ENCODE data around the gene TOM1.
"Not testable (repeated sequence)": the region's sequence is repeated elsewhere in the genome, so short reads cannot be mapped to it uniquely, and the experiment has no call there.

Gene TOM1

DNA sequence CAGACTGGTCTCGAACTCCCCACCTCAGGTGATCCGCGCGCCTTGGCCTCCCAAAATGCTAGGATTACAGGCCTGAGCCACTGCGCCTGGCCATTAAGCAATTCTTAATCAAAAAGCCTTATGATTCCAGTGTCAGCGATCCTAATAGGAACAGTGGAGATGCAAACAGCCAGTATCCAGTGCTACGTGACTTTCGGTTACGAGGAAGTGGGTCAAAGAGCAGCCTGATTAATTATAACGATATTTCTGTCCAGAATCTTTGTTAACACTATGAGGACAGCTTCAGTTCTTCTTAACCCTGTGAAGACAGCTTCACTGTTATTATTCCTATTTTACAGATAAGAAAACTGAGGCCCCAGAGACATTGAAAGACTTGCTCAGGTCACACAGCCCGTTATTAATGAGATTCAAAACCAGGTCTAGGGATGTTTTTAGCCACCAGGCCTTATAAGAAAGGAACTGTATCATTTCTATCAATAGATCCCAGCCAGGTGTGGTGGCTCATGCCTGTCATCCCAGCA, 63.9 kb downstream of the TOM1 start:
- no peak for DNase-seq (ENCODE audit: low read depth, low spot score)
- H3K27ac ChIP-seq: no peak overlapping the region

DNA sequence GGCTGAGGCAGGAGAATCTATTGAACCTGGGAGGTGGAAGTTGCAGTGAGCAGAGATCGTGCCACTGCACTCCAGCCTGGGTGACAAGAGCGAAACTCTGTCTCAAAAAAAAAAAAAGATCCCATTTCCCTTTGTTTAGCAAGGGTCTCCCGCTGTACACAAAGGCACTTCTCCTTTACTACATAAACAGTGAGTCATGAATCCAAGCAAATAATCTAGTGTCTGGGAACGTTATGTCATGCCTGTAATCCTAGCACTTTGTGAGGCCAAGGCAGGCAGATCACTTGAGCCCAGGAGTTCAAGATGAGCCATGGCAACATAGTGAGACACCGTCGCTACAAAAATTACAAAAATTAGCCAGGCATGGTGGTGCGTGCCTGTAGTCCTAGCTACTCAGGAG, 64.5 kb downstream of the TOM1 start:
- not testable (repeated sequence) for DNase-seq (ENCODE audit: low read depth, low spot score)

DNA sequence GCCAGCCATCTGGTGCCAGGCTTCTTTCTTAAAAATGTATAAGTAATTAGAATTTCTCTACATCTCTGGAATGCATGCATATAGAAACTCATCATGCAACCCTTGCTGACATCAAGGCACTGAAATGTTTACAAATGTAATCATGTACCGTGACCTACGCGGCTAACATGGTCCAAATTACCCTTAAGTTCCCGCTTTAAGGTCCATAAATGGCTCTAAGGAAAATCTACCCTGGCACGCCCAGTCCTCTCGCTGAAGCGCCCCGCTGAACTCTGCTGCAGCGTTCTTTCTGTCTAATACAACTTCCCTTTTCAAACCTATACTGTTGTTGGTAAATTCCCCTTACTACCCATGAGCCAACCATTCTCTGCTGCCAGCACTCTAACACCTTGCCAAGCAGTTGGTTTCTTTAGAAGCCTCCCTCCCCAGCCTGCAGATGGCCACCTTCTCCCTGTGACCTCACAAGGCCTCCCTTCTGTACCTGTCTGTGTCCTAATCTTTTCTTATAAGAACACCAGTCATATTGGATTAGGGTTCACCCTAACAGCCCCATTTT, 67.7 kb downstream of the TOM1 start:
- DNase-seq (ENCODE audit: low read depth, low spot score): no peak
- no peak overlapping the region for H3K27ac ChIP-seq

More for the DNA sequence above, 64.5 kb downstream of the TOM1 start:
- H3K27ac ChIP-seq: not testable (repeated sequence)

DNA sequence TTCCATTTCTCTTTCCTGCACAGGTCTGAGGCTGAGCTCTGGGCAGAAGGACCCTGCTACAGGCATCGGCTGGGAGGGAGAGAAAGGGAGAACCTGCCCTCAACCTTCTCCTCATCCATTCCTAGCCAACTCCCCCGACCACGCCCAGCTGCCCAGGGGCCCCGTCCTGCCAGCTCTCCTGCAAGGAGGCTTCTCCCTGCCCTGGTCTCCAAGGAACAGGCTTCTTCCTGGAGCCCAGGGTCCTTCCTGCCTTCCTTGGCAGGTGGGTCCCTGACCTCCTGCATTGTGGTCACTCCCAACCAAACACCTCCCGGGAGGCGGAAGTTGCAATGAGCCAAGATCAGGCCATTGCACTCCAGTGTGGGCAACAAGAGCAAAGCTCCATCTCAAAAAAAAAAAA, 68.7 kb downstream of the TOM1 start:
- no peak for DNase-seq (ENCODE audit: low read depth, low spot score)
- no peak overlapping the region for H3K27ac ChIP-seq

DNA sequence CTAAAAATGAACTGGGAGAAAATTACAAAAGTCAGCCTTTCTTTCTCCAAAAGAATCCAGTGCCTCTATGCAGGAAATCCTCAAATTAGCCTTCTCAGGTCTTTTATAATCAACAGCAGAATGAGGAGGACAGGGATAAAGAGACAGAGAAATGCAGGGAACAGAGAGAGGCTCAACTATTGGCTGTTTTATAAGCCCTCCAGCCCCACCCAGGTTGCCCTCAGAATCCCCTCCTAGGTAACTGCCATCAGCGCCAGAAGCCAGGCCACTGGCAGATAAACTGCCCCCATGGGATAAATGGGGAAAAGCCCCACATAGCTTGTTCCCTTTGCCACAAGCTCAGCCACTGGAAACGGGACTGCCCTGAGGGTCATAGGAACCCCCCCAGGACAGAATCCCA, 70.3 kb downstream of the TOM1 start:
- H3K27ac ChIP-seq: no peak overlapping the region
- DNase-seq (ENCODE audit: low read depth, low spot score): no peak

DNA sequence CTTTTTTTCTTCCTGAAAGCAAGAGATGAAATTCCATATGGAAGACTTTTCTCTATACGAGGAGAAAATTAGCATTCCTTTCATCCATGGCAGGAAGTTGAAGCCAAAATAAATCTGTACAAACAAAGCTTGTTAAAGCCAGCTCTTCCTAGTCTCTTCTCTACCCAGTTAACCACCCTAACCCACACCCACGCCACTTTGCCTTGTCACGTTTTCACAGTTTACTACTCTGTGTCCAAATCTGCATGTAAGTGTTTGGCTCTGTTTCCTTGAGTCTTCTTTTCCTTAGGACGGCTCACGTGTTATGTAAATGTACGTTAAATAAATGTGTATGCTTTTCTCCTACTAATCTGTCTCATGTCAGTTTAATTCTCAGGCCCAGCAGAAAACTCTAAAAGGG, 74.1 kb downstream of the TOM1 start:
- DNase-seq (ENCODE audit: low read depth, low spot score): no peak
- H3K27ac ChIP-seq: no peak overlapping the region

DNA sequence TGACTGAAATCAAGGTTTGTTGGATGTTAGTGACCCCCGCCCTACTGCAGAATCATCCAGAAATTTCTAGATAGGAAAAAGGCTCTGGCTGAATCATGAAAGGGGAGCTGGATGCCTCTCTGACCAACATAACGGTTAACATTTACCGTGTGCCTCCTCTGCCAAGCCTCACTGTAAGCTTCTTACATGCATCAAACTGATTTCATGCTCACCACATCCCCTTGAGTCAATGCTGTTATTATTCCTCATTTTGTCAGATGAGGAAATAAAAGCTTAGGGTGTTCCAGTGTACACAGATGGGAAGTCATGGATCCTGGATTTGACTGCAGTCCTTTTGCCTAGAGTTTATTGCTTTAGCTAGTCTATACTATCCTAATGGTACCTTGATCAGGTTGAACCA, 75.3 kb downstream of the TOM1 start:
- no peak for DNase-seq (ENCODE audit: low read depth, low spot score)
- no peak overlapping the region for H3K27ac ChIP-seq

DNA sequence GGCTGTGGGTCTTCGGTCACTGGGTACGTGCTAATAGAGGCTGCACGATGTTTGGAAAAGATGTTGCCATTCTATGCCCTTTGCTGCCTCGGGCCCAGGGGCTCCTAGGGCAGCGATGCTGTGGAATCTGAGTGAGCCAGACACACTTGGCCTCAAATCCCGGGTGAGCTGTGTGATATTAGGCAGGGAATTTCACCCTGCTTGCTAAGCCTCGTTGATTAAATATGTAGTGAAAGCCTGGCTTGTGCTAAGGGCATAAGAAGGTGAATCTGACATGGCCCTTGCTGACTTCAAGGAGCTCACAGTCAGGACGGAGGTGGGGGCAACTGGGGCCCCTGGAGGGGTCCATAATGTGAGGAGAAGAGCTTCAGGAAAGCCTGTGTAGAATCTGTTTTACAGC, 75.8 kb downstream of the TOM1 start:
- H3K27ac ChIP-seq: no peak overlapping the region
- no peak for DNase-seq (ENCODE audit: low read depth, low spot score)

DNA sequence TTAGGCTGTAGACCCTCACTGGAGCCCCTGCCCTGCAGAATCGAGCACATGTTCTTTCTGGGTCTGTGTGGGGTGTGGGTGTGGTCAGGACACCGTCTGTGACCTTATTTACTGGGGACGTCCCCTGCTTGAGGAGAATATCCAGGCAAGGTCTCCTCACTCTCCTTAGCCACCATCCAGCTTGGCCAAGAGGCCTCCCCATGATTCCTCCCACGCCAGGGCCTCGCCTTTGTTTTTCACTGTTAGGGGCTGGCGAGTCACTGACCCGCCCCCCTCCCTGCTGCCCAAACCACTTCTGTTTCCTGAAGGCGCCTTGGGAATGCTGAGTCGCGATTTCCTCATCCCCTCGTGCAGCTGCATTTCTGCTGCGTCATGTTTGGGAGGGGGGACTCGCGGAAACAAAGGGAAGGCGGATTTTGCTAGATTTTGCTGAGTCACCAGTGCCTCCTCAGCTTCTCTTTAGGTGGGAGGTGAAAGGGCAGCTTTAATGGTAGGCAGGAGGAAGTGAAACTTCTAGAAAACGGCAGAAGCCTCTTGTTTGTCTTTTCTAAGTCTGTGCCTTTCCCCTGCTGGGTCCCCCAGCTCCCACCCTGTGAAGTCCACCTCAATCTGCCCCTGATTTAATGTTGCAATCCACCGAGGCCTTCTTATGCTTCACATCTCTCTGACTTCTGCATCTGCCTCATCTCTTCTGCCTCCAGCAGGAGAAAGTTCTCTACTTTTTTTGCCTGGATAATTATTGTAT, 77.2 kb downstream of the TOM1 start:
- DNase-seq (ENCODE audit: low read depth, low spot score): peak; percentile 81
- peak overlapping the region; percentile 39 for H3K27ac ChIP-seq

DNA sequence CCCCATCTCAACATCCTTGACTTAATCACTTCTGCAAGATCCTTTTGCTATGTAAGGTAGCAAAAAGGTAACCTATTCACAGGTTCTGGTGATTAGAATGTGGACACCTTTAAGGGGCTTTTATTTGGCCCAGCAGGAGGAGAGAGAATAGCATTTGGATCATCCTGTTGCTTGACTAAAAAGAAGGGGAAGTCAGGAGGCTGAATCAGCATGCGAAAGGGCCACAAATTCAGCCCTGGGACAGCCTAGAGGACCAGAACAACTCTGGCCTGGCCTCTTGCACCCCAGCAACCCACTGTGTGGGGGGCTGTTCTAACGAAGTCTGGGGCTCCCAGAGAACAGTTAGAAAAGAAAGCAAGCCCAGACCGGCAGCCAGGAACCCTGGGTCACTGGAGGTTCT, 78.0 kb downstream of the TOM1 start:
- DNase-seq (ENCODE audit: low read depth, low spot score): no peak
- H3K27ac ChIP-seq: peak overlapping the region; percentile 39

DNA sequence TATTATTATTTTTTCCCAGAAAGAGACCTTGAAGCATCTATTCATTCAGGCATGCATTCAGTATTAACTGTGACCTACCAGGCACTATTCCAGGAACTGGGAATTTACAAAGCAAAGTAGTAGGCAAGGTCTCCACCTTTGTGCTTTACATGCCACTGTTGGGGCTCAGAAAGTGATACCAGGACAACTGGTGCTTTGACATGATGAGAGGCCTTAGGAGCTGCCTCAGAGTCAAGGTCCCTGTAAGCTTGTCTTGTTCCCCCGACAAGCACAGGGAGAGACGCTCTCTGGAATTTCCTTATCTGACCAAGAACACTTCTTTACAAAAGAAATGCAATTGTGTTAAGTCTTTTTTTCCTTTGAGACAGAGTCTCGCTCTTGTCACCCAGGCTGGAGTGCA, 78.9 kb downstream of the TOM1 start:
- DNase-seq (ENCODE audit: low read depth, low spot score): no peak
- H3K27ac ChIP-seq: no peak overlapping the region

DNA sequence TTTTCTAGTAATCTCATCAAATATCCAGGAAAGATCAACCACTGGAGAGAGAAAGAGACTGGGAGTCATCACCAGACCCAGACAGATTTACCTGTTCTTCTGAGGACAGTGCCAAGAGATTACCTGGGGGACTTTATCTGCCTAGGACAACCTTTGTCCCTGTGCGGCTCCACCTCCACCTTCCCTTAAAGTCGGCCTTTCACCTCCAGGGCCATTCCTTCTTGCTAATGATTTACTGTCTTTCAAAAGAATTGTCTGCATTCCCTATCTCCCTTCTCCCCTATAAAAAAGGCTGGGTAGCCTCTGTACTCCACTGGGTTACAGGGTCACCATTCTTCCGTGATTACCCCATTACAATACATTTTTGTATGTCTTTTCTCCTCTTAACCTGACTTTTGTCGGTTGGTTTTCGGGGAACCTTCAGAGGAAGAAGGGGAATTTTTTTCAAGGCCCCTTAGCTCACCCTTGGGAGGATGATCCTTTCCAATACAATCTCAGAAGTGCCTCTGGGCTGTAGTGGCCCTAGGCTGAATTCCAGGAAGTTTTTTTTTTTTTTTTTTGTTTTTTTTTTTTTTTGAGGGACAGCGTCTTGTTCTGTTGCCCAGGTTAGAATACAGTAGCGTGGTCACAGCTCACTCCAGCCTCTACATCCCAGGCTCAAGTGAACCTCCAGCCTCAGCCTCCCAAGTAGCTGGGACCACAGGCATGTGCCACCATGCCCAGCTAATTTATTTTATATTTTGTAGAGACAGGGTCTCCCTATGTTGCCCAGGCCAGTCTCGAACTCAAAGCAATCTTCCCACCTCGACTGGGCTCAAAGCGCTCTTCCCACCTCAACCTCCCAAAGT, 79.7 kb downstream of the TOM1 start:
- no peak for DNase-seq (ENCODE audit: low read depth, low spot score)
- peak overlapping the region; percentile 62 for H3K27ac ChIP-seq

DNA sequence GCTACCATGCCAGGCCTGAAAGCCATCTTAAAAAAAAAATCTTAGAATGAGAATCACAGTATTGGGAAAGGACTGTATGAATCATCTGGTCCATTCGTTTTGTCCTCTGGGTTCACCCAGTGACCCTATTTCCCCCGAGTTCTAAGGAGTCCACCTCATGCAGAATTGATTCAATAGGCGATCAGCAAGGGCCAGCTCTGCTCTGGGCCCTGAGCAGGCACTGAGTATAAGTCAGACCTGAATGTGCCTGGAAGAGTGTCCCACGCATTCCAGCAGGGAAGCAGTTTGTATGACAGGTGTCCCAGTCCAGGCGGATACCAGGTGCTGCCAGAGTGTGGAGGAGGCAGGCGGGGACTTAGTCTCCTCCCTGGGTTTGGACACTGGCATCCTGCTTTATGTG, 80.3 kb downstream of the TOM1 start:
- no peak for DNase-seq (ENCODE audit: low read depth, low spot score)
- H3K27ac ChIP-seq: peak overlapping the region; percentile 62

DNA sequence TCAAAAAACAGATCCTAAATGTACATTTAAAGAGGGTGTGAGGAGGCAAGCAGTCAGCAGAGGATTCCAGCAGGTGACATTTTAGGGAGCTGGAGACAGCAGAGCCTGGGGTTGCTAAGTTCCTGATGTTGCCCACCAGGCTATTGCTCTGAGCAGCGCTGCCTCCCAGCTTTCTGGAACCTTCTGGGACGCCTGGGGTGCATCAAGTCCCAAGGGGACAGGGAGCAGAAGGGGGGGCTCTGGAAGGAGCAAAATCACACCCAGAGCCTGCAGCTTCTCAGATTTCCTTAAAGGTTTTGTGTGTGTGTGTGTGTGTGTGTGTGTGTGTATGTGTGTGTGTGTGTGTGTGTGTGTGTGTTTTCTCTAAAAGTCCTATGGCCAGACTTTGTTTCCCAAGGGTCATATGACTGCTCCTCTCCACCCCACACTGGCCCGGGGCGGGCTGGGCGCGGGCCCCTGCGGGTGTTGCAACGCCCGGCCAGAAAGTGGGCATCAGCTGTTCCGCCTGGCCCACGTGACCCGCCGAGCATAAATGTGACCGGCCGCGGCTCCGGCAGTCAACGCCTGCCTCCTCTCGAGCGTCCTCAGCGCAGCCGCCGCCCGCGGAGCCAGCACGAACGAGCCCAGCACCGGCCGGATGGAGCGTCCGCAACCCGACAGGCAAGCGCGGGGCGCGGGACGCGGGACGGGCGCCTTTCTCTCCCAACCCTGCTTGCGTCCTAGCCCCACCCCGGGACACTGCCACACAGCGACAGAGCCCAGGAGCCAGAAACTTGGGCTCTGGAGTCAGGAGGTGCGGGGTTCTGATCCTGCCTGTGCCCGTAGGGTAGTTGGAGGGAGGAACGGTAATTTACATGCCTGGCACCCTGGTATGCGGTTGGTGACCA, 81.1 kb downstream of the TOM1 start, which contains the start of gene HMOX1:
Gene HMOX1, plus strand, starts transcription at position 560 of the 887 bp plus-strand sequence. Its CDS starts 78 bp downstream, at position 638.
- no peak for DNase-seq (ENCODE audit: low read depth, low spot score)
- peak within 1 kb of the TSS; percentile 62 for H3K27ac ChIP-seq

DNA sequence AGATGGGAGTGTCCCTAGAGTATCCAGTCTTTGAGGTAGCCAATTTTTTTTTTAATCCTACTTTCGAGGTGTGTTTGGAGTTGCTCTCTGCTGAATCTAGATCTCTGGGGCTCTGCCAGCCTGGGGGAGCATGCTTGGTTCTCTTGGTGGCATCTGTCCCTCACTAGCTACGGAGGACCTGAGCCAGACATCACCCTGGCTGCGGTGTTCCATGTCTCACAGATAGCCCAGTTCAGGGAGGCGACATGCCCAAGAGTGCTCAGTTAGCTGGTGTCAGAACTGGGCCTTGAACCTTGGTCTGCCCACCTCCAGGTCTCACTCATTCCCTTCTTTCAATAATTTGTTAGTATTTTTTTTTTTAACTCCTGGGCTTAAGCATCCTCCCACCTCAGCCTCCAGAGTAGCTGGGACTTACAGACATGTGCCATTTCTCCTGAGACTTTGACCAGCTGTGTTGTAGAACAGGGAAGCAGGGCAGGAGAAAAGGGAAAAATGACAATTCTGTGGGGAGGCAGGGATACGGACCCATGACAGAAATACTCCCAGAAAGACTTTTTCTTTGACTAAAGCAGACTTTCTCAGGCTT, 81.8 kb downstream of the TOM1 start:
- DNase-seq (ENCODE audit: low read depth, low spot score): no peak
- peak overlapping the region; percentile 62 for H3K27ac ChIP-seq

DNA sequence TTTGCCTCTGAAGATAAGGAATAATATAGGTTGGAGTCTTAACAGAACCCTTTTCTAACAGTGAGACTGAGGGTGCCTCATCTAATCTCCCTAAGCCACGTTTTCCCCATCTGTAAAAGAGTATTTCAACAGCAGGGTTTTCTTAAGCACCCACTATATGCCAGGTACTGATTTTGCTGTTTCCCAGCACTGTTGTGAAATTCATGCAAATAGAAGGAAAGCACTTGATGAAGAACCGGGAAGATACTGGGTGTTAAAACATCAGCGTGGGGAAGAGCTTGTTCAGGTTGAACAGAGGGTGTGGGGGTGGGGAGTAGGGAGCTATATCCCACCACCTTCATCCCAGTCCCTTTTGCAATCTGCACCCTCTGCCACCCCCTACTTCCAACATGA, 84.0 kb downstream of the TOM1 start:
- no peak overlapping the region for H3K27ac ChIP-seq

DNA sequence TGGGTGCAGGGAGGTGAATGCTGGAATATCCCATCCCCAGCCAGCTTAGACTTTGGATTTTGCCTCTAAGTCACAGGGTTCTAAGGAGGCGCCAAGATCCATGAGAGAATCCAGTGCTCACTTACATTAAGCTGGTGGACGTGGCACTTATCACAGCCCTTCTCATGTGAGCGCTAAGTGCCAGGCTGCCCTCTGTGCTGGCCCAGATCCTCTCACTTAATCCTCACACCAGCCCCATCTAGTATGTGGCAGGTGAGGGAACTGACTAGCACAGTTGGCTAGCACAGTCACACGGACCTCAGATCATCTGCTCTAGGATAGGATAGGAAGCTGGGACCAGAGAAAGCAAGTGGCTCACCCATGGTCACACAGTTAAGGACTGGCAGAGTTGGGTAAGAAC, 84.8 kb downstream of the TOM1 start:
- no peak for DNase-seq (ENCODE audit: low read depth, low spot score)
- H3K27ac ChIP-seq: no peak overlapping the region

More for the DNA sequence above, 84.0 kb downstream of the TOM1 start:
- no peak for DNase-seq (ENCODE audit: low read depth, low spot score)

DNA sequence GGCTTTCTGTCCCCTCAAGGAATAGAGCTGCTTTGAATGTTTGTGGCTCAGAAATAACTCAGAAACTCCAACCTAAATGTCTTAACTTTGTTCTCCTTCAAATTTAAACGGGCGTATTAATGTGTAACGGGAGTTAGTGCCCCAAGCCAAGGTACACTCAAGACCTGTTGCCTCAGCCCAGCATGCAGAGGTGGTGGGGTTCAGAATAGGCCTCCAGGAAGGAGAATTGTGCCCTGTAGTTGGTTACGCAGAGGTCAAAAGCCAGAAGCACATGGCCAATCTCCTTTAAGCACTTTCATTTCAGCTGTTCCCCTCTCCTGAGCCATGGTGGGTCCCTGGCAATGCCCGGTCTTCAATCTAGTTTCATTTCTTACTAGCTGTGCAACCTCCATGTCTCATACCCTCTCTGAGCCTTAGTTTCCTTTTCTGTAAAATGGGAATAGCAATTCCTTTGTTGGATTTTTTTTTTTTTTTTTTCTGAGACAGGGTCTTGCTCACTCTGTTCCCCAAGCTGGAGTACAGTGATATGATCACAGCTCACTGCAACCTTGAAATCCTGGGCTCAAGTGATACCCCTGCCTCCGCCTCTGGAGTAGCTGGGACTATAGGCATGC, 85.4 kb downstream of the TOM1 start:
- no peak for DNase-seq (ENCODE audit: low read depth, low spot score)
- no peak overlapping the region for H3K27ac ChIP-seq

DNA sequence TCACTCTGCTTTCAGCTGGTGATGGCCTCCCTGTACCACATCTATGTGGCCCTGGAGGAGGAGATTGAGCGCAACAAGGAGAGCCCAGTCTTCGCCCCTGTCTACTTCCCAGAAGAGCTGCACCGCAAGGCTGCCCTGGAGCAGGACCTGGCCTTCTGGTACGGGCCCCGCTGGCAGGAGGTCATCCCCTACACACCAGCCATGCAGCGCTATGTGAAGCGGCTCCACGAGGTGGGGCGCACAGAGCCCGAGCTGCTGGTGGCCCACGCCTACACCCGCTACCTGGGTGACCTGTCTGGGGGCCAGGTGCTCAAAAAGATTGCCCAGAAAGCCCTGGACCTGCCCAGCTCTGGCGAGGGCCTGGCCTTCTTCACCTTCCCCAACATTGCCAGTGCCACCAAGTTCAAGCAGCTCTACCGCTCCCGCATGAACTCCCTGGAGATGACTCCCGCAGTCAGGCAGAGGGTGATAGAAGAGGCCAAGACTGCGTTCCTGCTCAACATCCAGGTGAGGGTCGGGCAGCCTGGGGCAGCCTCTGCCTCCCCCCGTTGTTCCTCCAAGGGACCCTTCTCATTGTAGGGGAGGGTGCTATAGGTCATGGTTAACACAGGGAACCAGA, 87.1 kb downstream of the TOM1 start:
- no peak for DNase-seq (ENCODE audit: low read depth, low spot score)
- H3K27ac ChIP-seq: no peak overlapping the region
